Measurements from ENCODE around the gene BTBD10. TPM values are rescaled to one million over a fixed set of nuclear protein-coding genes. Genes with fewer than 3 reads are reported as not detected.

Gene BTBD10
- total RNA-seq, 4 donors from 2014 or later: 26.9 to 36.6 (median 35.3) TPM

DNA sequence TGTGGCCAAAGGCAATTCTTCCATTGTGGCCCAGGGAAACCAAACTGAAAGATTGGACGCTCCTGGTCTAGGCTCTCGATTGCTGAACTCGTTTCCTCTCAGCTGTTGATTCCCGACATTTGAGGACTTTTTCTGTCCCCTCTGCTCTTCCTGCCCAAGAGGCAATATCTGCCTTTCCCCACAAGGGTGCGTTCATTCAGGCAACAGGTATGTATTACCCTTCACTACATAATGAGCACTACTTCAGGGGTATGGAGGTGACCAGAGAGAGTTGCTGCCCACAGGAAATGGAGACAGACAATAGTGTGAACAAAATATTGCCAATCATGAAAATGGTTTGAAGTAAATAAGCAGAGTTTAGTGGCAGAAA, 24.6 kb upstream of the BTBD10 start:
- H3K4me3 ChIP-seq (replicated peaks in 1 of 3): no peak overlapping the region
- no peaks in the 10 kb centered on the region for H3K27me3 ChIP-seq
- H3K9me3 ChIP-seq: no peaks in the 10 kb centered on the region
- no peak overlapping the region for H3K27ac ChIP-seq
- 45 to 64% methylated on average over 5 of the region's 5 CpGs for WGBS, 2 donors
- intact Hi-C loops (cut with DNase I): no loop called here
- TF ChIP-seq, protein P1, sequence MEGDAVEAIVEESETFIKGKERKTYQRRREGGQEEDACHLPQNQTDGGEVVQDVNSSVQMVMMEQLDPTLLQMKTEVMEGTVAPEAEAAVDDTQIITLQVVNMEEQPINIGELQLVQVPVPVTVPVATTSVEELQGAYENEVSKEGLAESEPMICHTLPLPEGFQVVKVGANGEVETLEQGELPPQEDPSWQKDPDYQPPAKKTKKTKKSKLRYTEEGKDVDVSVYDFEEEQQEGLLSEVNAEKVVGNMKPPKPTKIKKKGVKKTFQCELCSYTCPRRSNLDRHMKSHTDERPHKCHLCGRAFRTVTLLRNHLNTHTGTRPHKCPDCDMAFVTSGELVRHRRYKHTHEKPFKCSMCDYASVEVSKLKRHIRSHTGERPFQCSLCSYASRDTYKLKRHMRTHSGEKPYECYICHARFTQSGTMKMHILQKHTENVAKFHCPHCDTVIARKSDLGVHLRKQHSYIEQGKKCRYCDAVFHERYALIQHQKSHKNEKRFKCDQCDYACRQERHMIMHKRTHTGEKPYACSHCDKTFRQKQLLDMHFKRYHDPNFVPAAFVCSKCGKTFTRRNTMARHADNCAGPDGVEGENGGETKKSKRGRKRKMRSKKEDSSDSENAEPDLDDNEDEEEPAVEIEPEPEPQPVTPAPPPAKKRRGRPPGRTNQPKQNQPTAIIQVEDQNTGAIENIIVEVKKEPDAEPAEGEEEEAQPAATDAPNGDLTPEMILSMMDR (IDR thresholded peaks at IDR 0.05): no peak
- no peak for TF ChIP-seq POLR2A (IDR thresholded peaks at IDR 0.05)
- H3K4me1 ChIP-seq: no peaks in the 10 kb centered on the region
- no peaks in the 10 kb centered on the region for H3K36me3 ChIP-seq
- no peak for DNase-seq

DNA sequence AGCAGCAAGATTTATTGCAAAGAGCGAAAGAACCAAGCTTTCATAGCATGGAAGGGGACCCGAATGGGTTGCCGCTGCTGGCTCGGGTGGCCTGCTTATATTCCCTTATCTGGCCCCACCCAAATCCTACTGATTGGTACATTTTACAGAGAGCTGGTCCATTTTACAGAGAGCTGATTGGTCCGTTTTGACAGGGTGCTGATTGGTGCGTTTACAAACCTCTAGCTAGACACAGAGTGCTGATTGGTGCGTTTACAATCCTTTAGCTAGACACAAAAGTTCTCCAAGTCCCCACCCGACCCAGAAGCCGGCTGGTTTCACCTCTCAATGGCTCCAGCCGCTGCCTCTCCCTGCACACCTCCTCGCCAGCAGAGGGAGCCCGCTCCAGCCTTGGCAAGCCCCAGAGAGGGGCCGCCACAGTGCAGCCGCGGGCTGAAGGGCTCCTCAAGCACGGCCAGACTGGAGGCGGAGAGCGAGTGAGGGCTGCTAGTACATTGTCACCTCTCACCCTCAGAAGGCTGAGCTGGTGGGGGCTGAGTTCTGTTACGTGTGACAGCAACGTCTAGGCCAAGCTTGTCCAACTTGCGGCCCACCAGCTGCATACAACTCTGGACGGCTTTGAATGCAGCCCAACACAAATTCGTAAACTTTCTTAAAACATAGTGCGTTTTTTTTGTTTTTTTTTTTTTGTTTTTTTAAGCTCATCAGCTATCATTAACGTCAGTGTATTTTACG, 24.1 kb upstream of the BTBD10 start:
- Histone ChIP-seq H3K36me3 (no peaks in the 10 kb centered on the region), H3K9me3 (no peaks in the 10 kb centered on the region), H3K27me3 (no peaks in the 10 kb centered on the region), H3K4me1 (no peaks in the 10 kb centered on the region), H3K27ac (no peak overlapping the region), H3K4me3 (replicated peaks in 1 of 3) (no peak overlapping the region)
- TF ChIP-seq POLR2A (IDR thresholded peaks at IDR 0.05): no peak
- TF ChIP-seq, protein P1 (IDR thresholded peaks at IDR 0.05): peak in 3 of 6 experiments; percentile 25 to 46 (median 31)
- peak; percentile 54 to 69 for DNase-seq
- WGBS, 2 donors: 54 to 61% methylated on average over 26 of the region's 26 CpGs
- intact Hi-C loops (cut with DNase I): no loop called here

DNA sequence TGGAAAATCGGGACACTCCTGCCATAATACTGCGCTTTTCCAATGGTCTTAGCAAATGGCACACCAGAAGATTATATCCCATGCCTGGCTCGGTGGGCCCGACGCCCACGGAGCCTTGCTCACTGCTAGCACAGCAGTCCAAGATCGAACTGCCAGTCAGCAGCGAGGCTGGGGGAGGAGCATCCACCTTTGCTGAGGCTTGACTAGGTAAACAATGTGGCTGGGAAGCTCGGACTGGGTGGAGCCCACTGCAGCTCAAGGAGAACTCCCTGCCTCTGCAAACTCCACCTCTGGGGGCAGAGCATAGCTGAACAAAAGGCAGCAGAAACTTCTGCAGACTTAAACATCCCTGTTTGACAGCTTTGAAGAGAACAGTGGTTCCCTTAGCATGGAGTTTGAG, 17.2 kb upstream of the BTBD10 start:
- no peak overlapping the region for H3K27ac ChIP-seq
- DNase-seq: no peak
- 74 to 95% methylated on average over 7 of the region's 9 CpGs for WGBS, 2 donors
- H3K27me3 ChIP-seq: no peaks in the 10 kb centered on the region
- TF ChIP-seq, protein P1 (IDR thresholded peaks at IDR 0.05): no peak
- no peak for TF ChIP-seq POLR2A (IDR thresholded peaks at IDR 0.05)
- H3K9me3 ChIP-seq: no peaks in the 10 kb centered on the region
- H3K4me1 ChIP-seq: no peaks in the 10 kb centered on the region
- no peak overlapping the region for H3K4me3 ChIP-seq (replicated peaks in 1 of 3)
- intact Hi-C loops (cut with DNase I): no loop called here
- no peaks in the 10 kb centered on the region for H3K36me3 ChIP-seq

DNA sequence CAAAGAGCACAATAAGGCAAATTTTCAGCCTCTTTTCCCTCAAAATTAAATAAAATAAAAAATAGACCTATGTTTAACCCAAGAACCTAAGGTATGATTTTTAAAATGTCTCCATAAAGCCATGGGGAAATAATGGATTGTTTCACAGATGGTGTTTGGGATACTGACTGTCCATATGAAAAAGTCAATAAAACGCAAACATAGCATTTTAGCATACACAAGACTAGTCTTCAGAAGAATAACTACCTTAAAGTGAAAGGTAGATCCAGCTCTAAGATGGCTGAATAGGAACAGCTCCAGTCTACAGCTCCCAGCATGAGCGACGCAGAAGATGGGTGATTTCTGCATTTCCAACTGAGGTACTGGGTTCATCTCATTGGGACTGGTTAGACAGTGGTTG, 16.7 kb upstream of the BTBD10 start:
- no peaks in the 10 kb centered on the region for H3K27me3 ChIP-seq
- DNase-seq: no peak
- no peak overlapping the region for H3K4me3 ChIP-seq (replicated peaks in 1 of 3)
- WGBS, 2 donors: 93 to 95% methylated on average over 3 of the region's 3 CpGs
- H3K4me1 ChIP-seq: no peaks in the 10 kb centered on the region
- no peak for TF ChIP-seq POLR2A (IDR thresholded peaks at IDR 0.05)
- TF ChIP-seq, protein P1 (IDR thresholded peaks at IDR 0.05): no peak
- H3K36me3 ChIP-seq: no peaks in the 10 kb centered on the region
- no peak overlapping the region for H3K27ac ChIP-seq
- no peaks in the 10 kb centered on the region for H3K9me3 ChIP-seq
- intact Hi-C loops (cut with DNase I): no loop called here

DNA sequence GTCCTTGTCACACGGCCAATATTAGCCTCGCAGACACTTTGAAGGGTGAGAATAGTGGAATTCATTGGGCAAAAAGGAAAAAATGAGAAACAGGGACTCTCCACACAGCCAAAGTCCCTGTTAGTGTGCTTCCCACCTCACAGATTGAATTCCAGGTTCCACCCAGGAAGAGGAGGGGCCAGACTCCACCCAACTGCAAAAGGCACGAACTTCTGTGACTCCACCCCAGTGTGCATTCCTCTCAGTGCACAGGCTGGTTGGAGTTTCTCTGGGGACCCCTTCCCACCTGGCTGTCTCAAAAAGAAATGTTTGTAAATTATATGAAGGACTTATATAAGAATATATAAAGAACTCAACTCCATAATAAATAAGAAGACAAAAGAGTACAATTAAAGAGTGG, 12.1 kb upstream of the BTBD10 start:
- intact Hi-C loops (cut with DNase I): no loop called here
- Histone ChIP-seq H3K4me3 (replicated peaks in 1 of 3) (no peak overlapping the region), H3K27me3 (no peaks in the 10 kb centered on the region), H3K36me3 (no peaks in the 10 kb centered on the region), H3K4me1 (no peaks in the 10 kb centered on the region), H3K9me3 (no peaks in the 10 kb centered on the region), H3K27ac (no peak overlapping the region)
- no peak for TF ChIP-seq POLR2A (IDR thresholded peaks at IDR 0.05)
- TF ChIP-seq, protein P1 (IDR thresholded peaks at IDR 0.05): no peak
- no peak for DNase-seq
- 81 to 82% methylated on average over 3 of the region's 3 CpGs for WGBS, 2 donors
